GM23338 (cell line): ENCODE measurements around the gene APBA2. TPM values are rescaled to one million over a fixed set of nuclear protein-coding genes. Genes with fewer than 3 reads are reported as not detected.

Source experiments
- ATAC-seq: fragments of 200-7000 bp; cut with Tn5 transposase; 3 replicates; pipeline ENCODE4 v1.9.1; 2020
- DNase-seq: peaks from one replicate; pipeline ENCODE4 v3.0.0-alpha.2; 2015; ENCODE audit warnings: low spot score
- H2AFZ ChIP-seq: fragments of 200-600 bp; sonication (generic); 2 replicates; pipeline ENCODE4 v1.8.0; 2016; ENCODE audit warnings: antibody characterized with exemption, mild to moderate bottlenecking, moderate library complexity
- H3F3A ChIP-seq: fragments of 200-600 bp; sonication (generic); replicated peaks from 2 replicates; pipeline ENCODE4 v1.8.0; 2017; ENCODE audit warnings: antibody characterized with exemption, mixed run types, low read depth
- H3K27ac ChIP-seq: fragments of 200-600 bp; sonication (generic); 2 replicates; pipeline ENCODE4 v1.6.1; 2016; ENCODE audit warnings: low read depth
- H3K27me3 ChIP-seq: fragments of 200-600 bp; sonication (generic); 2 replicates; pipeline ENCODE4 v1.8.0; 2016; ENCODE audit warnings: mild to moderate bottlenecking, mixed run types, moderate library complexity; ENCODE audit not compliant: insufficient read depth
- H3K36me3 ChIP-seq: fragments of 200-600 bp; sonication (generic); 2 replicates; pipeline ENCODE4 v1.8.0; 2016; ENCODE audit warnings: mild to moderate bottlenecking; ENCODE audit not compliant: insufficient read depth
- H3K4me1 ChIP-seq: fragments of 200-600 bp; sonication (generic); 2 replicates; pipeline ENCODE4 v1.8.0; 2016; ENCODE audit warnings: mild to moderate bottlenecking, moderate library complexity; ENCODE audit not compliant: insufficient read depth
- H3K4me2 ChIP-seq: fragments of 200-600 bp; sonication (generic); 2 replicates; pipeline ENCODE4 v1.7.1; 2017; ENCODE audit warnings: mixed run types
- H3K4me3 ChIP-seq: fragments of 200-600 bp; sonication (generic); 2 replicates; pipeline ENCODE4 v1.6.1; 2016; ENCODE audit warnings: mixed run types
- H3K79me2 ChIP-seq: fragments of 200-600 bp; sonication (generic); replicated peaks from 2 replicates; pipeline ENCODE4 v1.8.0; 2017; ENCODE audit warnings: mild to moderate bottlenecking; ENCODE audit not compliant: insufficient read depth
- H3K9me2 ChIP-seq: fragments of 200-600 bp; sonication (generic); 2 replicates; pipeline ENCODE4 v1.8.0; 2017; ENCODE audit not compliant: insufficient read depth
- H4K20me1 ChIP-seq: fragments of 200-600 bp; sonication (generic); replicated peaks from 2 replicates; pipeline ENCODE4 v1.8.0; 2017; ENCODE audit warnings: mild to moderate bottlenecking; ENCODE audit not compliant: insufficient read depth
- H3K27ac Mint-ChIP-seq: 2 replicates; pipeline ENCODE4 v1.8.0; 2020; ENCODE audit warnings: inconsistent platforms, mild to moderate bottlenecking, moderate library complexity, mixed read lengths
- H3K27me3 Mint-ChIP-seq: 3 replicates; pipeline ENCODE4 v1.8.0; 2022; ENCODE audit warnings: low read depth, mild to moderate bottlenecking, moderate library complexity, mixed read lengths, inconsistent platforms; ENCODE audit not compliant: insufficient read depth, poor library complexity
- H3K36me3 Mint-ChIP-seq: 3 replicates; pipeline ENCODE4 v1.8.0; 2021; ENCODE audit warnings: low read depth, mild to moderate bottlenecking, inconsistent platforms, moderate library complexity, mixed read lengths
- H3K4me1 Mint-ChIP-seq: 3 replicates; pipeline ENCODE4 v1.8.0; 2020; ENCODE audit warnings: mild to moderate bottlenecking, inconsistent platforms, mixed read lengths
- H3K4me3 Mint-ChIP-seq: 3 replicates; pipeline ENCODE4 v1.8.0; 2021; ENCODE audit warnings: moderate library complexity, mild to moderate bottlenecking, inconsistent platforms, mixed read lengths
- H3K9me3 Mint-ChIP-seq: 3 replicates; pipeline ENCODE4 v1.8.0; 2020; ENCODE audit warnings: moderate library complexity, mild to moderate bottlenecking, inconsistent platforms, mixed read lengths
- CTCF ChIP-seq, 2 experiments: fragments of 200-600 bp in 1 of 2; sonication (generic) in 1 of 2; conservative IDR thresholded peaks; 2 replicates each; pipeline versions ENCODE4 v1.5.1 to v1.6.1; 2016 to 2017; ENCODE audit warnings: antibody characterized with exemption in 2 of 2, low read depth in 2 of 2, mild to moderate bottlenecking in 2 of 2, moderate library complexity in 1 of 2
- EZH2 ChIP-seq: fragments of 200-600 bp; sonication (generic); IDR thresholded peaks from one replicate; pipeline ENCODE4 v1.8.0; 2017; ENCODE audit warnings: antibody characterized with exemption, mild to moderate bottlenecking, low read depth; ENCODE audit not compliant: unreplicated experiment
- EZH2phosphoT487 ChIP-seq: fragments of 200-600 bp; sonication (generic); IDR thresholded peaks from one replicate; pipeline ENCODE4 v1.8.1; 2018; ENCODE audit warnings: antibody characterized with exemption; ENCODE audit not compliant: unreplicated experiment
- JUNB ChIP-seq: IDR thresholded peaks from one replicate; pipeline ENCODE4 v1.6.1; 2016; ENCODE audit warnings: antibody characterized with exemption; ENCODE audit not compliant: unreplicated experiment
- NANOG ChIP-seq: IDR thresholded peaks from 2 replicates; pipeline ENCODE4 v1.6.1; 2016; ENCODE audit warnings: antibody characterized with exemption, borderline replicate concordance
- POLR2AphosphoS5 ChIP-seq: IDR thresholded peaks from 2 replicates; pipeline ENCODE4 v1.6.1; 2016; ENCODE audit warnings: antibody characterized with exemption, low read depth
- STAT1 ChIP-seq: IDR thresholded peaks from one replicate; pipeline ENCODE4 v1.6.1; 2016; ENCODE audit warnings: antibody characterized with exemption; ENCODE audit not compliant: unreplicated experiment
- ZNF114 ChIP-seq: fragments of 250-450 bp; sonication (Bioruptor Pico); IDR thresholded peaks from 2 replicates; pipeline ENCODE4 v1.5.0; 2020; ENCODE audit warnings: mild to moderate bottlenecking, moderate library complexity
- ZNF462 ChIP-seq: fragments of 250-450 bp; sonication (Bioruptor Pico); IDR thresholded peaks from 2 replicates; pipeline ENCODE4 v1.5.0; 2020; ENCODE audit warnings: mild to moderate bottlenecking, moderate library complexity
- polyA plus RNA-seq: library from polyadenylated mRNA; unstranded; fragments of >200 nt; fragmentation: Nextera tagmentation; extraction: Ambion mirVana; gene quantifications from 2 replicates; pipeline ENCODE4 v1.2.1, GENCODE V29; 2016
- total RNA-seq: library from RNA; depleted of rRNA; stranded (reverse); fragments of >200 nt; shearing (Covaris generic); gene quantifications from 2 replicates; pipeline ENCODE4 v1.2.3, GENCODE V29; 2014
- TF ChIP-seq, protein P1 (sequence below): IDR thresholded peaks from one replicate; pipeline ENCODE4 v1.6.1; 2018; ENCODE audit warnings: antibody characterized with exemption; ENCODE audit not compliant: unreplicated experiment
- TF ChIP-seq, protein P2 (sequence below): IDR thresholded peaks from 2 replicates; pipeline ENCODE4 v1.6.1; 2016; ENCODE audit warnings: antibody characterized with exemption

APBA2 gene
- total and polyA plus RNA-seq, 2 experiments from 2014 or later, result 5.9 to 24.7 TPM

- H3K9me3 Mint-ChIP-seq, result no peaks in the 10 kb centered on the region
- no peak overlapping the region for H3K27ac Mint-ChIP-seq
- Histone ChIP-seq H3K27me3 (no peaks in the 10 kb centered on the region), H3F3A (no peaks in the 10 kb centered on the region), H3K4me2 (no peak overlapping the region), H3K4me3 (no peak overlapping the region), H3K9me2 (no peaks in the 10 kb centered on the region), H3K36me3 (no peaks in the 10 kb centered on the region), H3K4me1 (peaks cover 7% of the 10 kb centered on the region; the same call in 1 of the 2 replicates), H3K27ac (no peak overlapping the region), H2AFZ (no peak overlapping the region), H3K79me2 (no peaks in the 10 kb centered on the region), H4K20me1 (no peaks in the 10 kb centered on the region)
- TF ChIP-seq ZNF462 (no peak), ZNF114 (CRISPR knock-in tag) (no peak), NANOG (no peak), POLR2AphosphoS5 (no peak), JUNB (no peak), CTCF (conservative IDR thresholded peaks at IDR 0.05; ENCODE audit: low read depth in 2 of 2) (no peak), STAT1 (no peak), EZH2 (no peak), EZH2phosphoT487 (no peak)
- TF ChIP-seq, protein P1, sequence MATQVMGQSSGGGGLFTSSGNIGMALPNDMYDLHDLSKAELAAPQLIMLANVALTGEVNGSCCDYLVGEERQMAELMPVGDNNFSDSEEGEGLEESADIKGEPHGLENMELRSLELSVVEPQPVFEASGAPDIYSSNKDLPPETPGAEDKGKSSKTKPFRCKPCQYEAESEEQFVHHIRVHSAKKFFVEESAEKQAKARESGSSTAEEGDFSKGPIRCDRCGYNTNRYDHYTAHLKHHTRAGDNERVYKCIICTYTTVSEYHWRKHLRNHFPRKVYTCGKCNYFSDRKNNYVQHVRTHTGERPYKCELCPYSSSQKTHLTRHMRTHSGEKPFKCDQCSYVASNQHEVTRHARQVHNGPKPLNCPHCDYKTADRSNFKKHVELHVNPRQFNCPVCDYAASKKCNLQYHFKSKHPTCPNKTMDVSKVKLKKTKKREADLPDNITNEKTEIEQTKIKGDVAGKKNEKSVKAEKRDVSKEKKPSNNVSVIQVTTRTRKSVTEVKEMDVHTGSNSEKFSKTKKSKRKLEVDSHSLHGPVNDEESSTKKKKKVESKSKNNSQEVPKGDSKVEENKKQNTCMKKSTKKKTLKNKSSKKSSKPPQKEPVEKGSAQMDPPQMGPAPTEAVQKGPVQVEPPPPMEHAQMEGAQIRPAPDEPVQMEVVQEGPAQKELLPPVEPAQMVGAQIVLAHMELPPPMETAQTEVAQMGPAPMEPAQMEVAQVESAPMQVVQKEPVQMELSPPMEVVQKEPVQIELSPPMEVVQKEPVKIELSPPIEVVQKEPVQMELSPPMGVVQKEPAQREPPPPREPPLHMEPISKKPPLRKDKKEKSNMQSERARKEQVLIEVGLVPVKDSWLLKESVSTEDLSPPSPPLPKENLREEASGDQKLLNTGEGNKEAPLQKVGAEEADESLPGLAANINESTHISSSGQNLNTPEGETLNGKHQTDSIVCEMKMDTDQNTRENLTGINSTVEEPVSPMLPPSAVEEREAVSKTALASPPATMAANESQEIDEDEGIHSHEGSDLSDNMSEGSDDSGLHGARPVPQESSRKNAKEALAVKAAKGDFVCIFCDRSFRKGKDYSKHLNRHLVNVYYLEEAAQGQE, result no peak
- TF ChIP-seq, protein P2, sequence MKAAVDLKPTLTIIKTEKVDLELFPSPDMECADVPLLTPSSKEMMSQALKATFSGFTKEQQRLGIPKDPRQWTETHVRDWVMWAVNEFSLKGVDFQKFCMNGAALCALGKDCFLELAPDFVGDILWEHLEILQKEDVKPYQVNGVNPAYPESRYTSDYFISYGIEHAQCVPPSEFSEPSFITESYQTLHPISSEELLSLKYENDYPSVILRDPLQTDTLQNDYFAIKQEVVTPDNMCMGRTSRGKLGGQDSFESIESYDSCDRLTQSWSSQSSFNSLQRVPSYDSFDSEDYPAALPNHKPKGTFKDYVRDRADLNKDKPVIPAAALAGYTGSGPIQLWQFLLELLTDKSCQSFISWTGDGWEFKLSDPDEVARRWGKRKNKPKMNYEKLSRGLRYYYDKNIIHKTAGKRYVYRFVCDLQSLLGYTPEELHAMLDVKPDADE, result no peak
- H3K4me1 Mint-ChIP-seq, result peaks cover 18% of the 10 kb centered on the region
- H3K36me3 Mint-ChIP-seq, result no peaks in the 10 kb centered on the region; the same call in 2 of the 3 replicates
- no peak for ATAC-seq
- DNase-seq, result no peak
- H3K27me3 Mint-ChIP-seq, result peaks cover 2% of the 10 kb centered on the region
- no peak overlapping the region for H3K4me3 Mint-ChIP-seq
Measured at GRCh38 chr15:28959326-28959725, 73.6 kb downstream of the APBA2 start.
